ENCODE measurements around the gene MAN2B2. TPM values are rescaled to one million over a fixed set of nuclear protein-coding genes. Genes with fewer than 3 reads are reported as not detected.

The MAN2B2 gene
- total and polyA plus RNA-seq, 2 of the 8 experiments (the other 6 are each of a cell fraction or from before 2014, with no cell fraction given) = 3.3 to 4.0 TPM

- POLR2A ChIA-PET (ENCODE audit: partially characterized antibody) = interaction anchor here (0.9 to 1.0 kb wide), 2 partner anchors 10 to 13 kb away, joined by 3 read pairs; no protein-coding TSS in a partner anchor
- Histone ChIP-seq H3K9me3 (ENCODE audit: insufficient read depth in 2 of 2, low read depth in 1 of 2, low read length in 1 of 2) (peaks cover 5 to 7% of the 10 kb centered on the region in 2 experiments; a peak in 3 of 4 replicates), H3K9ac (replicated peaks in 1 of 4; ENCODE audit: extremely low read depth in 1 of 4, low read depth in 3 of 4, low read length in 3 of 4) (no peak overlapping the region), H3K36me3 (ENCODE audit: control insufficient read depth in 2 of 4, insufficient read depth in 4 of 4, low read length in 3 of 4) (peaks cover 0 to 7% (median 2%) of the 10 kb centered on the region in 4 experiments; a peak in 3 of 8 replicates), H3K14ac (ENCODE audit: insufficient read length) (no peak overlapping the region), H3K18ac (ENCODE audit: extremely low read depth, low read length) (no peak overlapping the region), H2AFZ (ENCODE audit: low read length) (no peak overlapping the region), H3K4me1 (replicated peaks in 1 of 4; ENCODE audit: control insufficient read depth in 3 of 4, insufficient read depth in 4 of 4, low read length in 3 of 4) (no peaks in the 10 kb centered on the region; a peak in 2 of 7 replicates), H4K20me1 (replicated peaks in 1 of 2; ENCODE audit: control insufficient read depth in 1 of 2, insufficient read depth in 2 of 2, low read length in 2 of 2) (peaks cover under 1 to 5% of the 10 kb centered on the region in 2 experiments), H4K5ac (ENCODE audit: insufficient read length, low read depth, low read length) (no peak overlapping the region), H2BK12ac (ENCODE audit: low read depth, low read length) (no peak overlapping the region), H3K23ac (ENCODE audit: insufficient read length) (no peak overlapping the region), H2BK20ac (ENCODE audit: low read length) (no peak overlapping the region), H4K8ac (ENCODE audit: extremely low read depth, insufficient read depth, low read length) (no peak overlapping the region), H3K56ac (replicated peaks; ENCODE audit: insufficient read length, low read depth, low read length) (no peak overlapping the region), H3K27ac (ENCODE audit: low read depth, low read length) (no peak overlapping the region), H2BK120ac (replicated peaks; ENCODE audit: low read depth, low read length) (no peak overlapping the region), H2AK5ac (ENCODE audit: low read depth, low read length) (no peak overlapping the region), H3K23me2 (ENCODE audit: low read depth, low read length) (peaks cover 2% of the 10 kb centered on the region; the same call in 1 of the 2 replicates), H3K4me2 (ENCODE audit: insufficient read depth in 1 of 2, low read depth in 2 of 2, low read length in 2 of 2) (no peak overlapping the region), H4K91ac (replicated peaks; ENCODE audit: insufficient read length, low read length) (no peak overlapping the region), H3K79me1 (ENCODE audit: low read depth, low read length) (no peaks in the 10 kb centered on the region), H2BK5ac (ENCODE audit: low read depth, low read length) (no peak overlapping the region), H3K4me3 (ENCODE audit: extremely low read depth in 1 of 4, insufficient read depth in 2 of 4, low read depth in 3 of 4, low read length in 4 of 4) (no peak overlapping the region), H3K79me2 (ENCODE audit: control insufficient read depth in 1 of 2, insufficient read depth in 2 of 2, low read length in 2 of 2) (no peaks in the 10 kb centered on the region), H3K4ac (replicated peaks; ENCODE audit: insufficient read length, low read depth, low read length) (no peak overlapping the region), H3K27me3 (replicated peaks in 1 of 4; ENCODE audit: control insufficient read depth in 3 of 4, extremely low read depth in 1 of 4, insufficient read depth in 3 of 4, low read length in 3 of 4) (no peaks in the 10 kb centered on the region), H2BK15ac (ENCODE audit: low read length) (no peak overlapping the region)
- no peak for TF ChIP-seq TBP (IDR thresholded peaks at IDR 0.05; ENCODE audit: low read depth, low read length)
- no peak for TF ChIP-seq POLR2AphosphoS5 (IDR thresholded peaks at IDR 0.05; ENCODE audit: low read depth, low read length)
- no peak for TF ChIP-seq GTF2F1 (IDR thresholded peaks at IDR 0.05; ENCODE audit: borderline replicate concordance, low read depth, low read length)
- TF ChIP-seq, protein P1, sequence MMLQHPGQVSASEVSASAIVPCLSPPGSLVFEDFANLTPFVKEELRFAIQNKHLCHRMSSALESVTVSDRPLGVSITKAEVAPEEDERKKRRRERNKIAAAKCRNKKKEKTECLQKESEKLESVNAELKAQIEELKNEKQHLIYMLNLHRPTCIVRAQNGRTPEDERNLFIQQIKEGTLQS (IDR thresholded peaks at IDR 0.05; ENCODE audit: insufficient read depth, low read depth, low read length) = no peak
- TF ChIP-seq MAFK (IDR thresholded peaks at IDR 0.05; ENCODE audit: low read depth, low read length) = no peak
- no peak for TF ChIP-seq SAP30 (IDR thresholded peaks at IDR 0.05; ENCODE audit: insufficient read depth, insufficient replicate concordance, low read length)
- no peak for TF ChIP-seq E2F6 (IDR thresholded peaks at IDR 0.05)
- TF ChIP-seq JUN (IDR thresholded peaks at IDR 0.05; ENCODE audit: low read depth, low read length) = no peak
- CTCF ChIA-PET (ENCODE audit: partially characterized antibody) = interaction anchor here (0.8 to 1.2 kb wide), 2 partner anchors 11 to 70 kb away, joined by 3 to 4 read pairs; no protein-coding TSS in a partner anchor
- 95% methylated on average over 8 of the region's 8 CpGs; no CpG with 5 or more reads in 1 of the 2 experiments for WGBS, 2 experiments (ENCODE audit: extremely low coverage in 1 of 2, insufficient coverage in 1 of 2, insufficient read length in 1 of 2, insufficient replicate concordance in 2 of 2, low coverage in 1 of 2, low lambda C conversion rate in 2 of 2, missing lambda C conversion rate in 1 of 2)
- FAIRE-seq (no peak), DNase-seq (ENCODE audit: low read depth in 1 of 2, low spot score in 2 of 2) (no peak)
These were observed 30.1 kb downstream of the MAN2B2 start for GRCh38 chr4:6605114-6605513.

Measured in H1 (cell line).